NCI-H82 treated with DMSO at 0.1 percent for 48 hours (cell line): ENCODE data around the gene KRTAP2-4.
"Not testable (repeated sequence)": the region's sequence is repeated elsewhere in the genome, so short reads cannot be mapped to it uniquely, and the experiment has no call there.

Experiments used
- DNase-seq: peaks from one replicate; lab custom pipeline; 2025; ENCODE audit not compliant: unreplicated experiment; lab: John Stamatoyannopoulos, UW

KRTAP2-4 gene

GRCh38 chr17:41037853-41038350, 27.8 kb downstream of the KRTAP2-4 start:
- DNase-seq, result no peak

GRCh38 chr17:41034346-41034935, 31.2 kb downstream of the KRTAP2-4 start, which contains the start of gene KRTAP1-3:
TSS of gene KRTAP1-3 (minus strand) at chr17:41034874. CDS start at chr17:41034821, 53 bp downstream.
- not testable (repeated sequence) for DNase-seq

GRCh38 chr17:41029633-41030245, 35.9 kb downstream of the KRTAP2-4 start, which contains the start of gene KRTAP1-4:
TSS of gene KRTAP1-4 (minus strand) at chr17:41030195. CDS start at chr17:41030078, 117 bp downstream.
- DNase-seq, result no peak

GRCh38 chr17:41026715-41027471, 38.8 kb downstream of the KRTAP2-4 start, which contains the start of gene KRTAP1-5:
TSS of gene KRTAP1-5 (minus strand) at chr17:41027208. CDS start at chr17:41027155, 53 bp downstream.
- no peak for DNase-seq

- DNase-seq, result no peak
These were observed 41.0 kb downstream of the KRTAP2-4 start for GRCh38 chr17:41024697-41025096.

- no peak for DNase-seq
These were observed 45.3 kb downstream of the KRTAP2-4 start for GRCh38 chr17:41020336-41020735.

GRCh38 chr17:41019415-41019814, 46.3 kb downstream of the KRTAP2-4 start:
- no peak for DNase-seq

- DNase-seq, result no peak
These were observed 47.1 kb downstream of the KRTAP2-4 start for GRCh38 chr17:41018541-41018940.

- DNase-seq, result no peak
These were observed 49.0 kb downstream of the KRTAP2-4 start for GRCh38 chr17:41016578-41017215.

- no peak for DNase-seq
These were observed 50.2 kb downstream of the KRTAP2-4 start for GRCh38 chr17:41015454-41015853.
